Panc1 (cell line): ENCODE data around the gene PSMB9.

Experiments used
- CTCF ChIP-seq: fragments of 450-650 bp; IDR thresholded peaks from 2 replicates; pipeline ENCODE4 v1.5.1; 2017; ENCODE audit warnings: mild to moderate bottlenecking
- POLR2AphosphoS5 ChIP-seq: IDR thresholded peaks from 2 replicates; pipeline ENCODE4 v1.6.1; 2012; ENCODE audit warnings: mild to moderate bottlenecking, low read depth, low read length, moderate library complexity
- SIN3A ChIP-seq: IDR thresholded peaks from 2 replicates; pipeline ENCODE4 v1.6.1; 2012; ENCODE audit warnings: low read depth, mild to moderate bottlenecking, low read length, moderate library complexity, borderline replicate concordance; ENCODE audit not compliant: insufficient read depth
- TF ChIP-seq, protein P1 (sequence below), 2 experiments: IDR thresholded peaks; 2 replicates each; pipeline ENCODE4 v1.6.1; 2011 to 2012; ENCODE audit warnings: low read depth in 2 of 2, control low read depth in 1 of 2, low read length in 1 of 2, mild to moderate bottlenecking in 1 of 2, moderate library complexity in 1 of 2; ENCODE audit not compliant: insufficient read depth in 1 of 2

- TF ChIP-seq CTCF (peak; percentile 72), POLR2AphosphoS5 (no peak), SIN3A (no peak)
- TF ChIP-seq, protein P1, sequence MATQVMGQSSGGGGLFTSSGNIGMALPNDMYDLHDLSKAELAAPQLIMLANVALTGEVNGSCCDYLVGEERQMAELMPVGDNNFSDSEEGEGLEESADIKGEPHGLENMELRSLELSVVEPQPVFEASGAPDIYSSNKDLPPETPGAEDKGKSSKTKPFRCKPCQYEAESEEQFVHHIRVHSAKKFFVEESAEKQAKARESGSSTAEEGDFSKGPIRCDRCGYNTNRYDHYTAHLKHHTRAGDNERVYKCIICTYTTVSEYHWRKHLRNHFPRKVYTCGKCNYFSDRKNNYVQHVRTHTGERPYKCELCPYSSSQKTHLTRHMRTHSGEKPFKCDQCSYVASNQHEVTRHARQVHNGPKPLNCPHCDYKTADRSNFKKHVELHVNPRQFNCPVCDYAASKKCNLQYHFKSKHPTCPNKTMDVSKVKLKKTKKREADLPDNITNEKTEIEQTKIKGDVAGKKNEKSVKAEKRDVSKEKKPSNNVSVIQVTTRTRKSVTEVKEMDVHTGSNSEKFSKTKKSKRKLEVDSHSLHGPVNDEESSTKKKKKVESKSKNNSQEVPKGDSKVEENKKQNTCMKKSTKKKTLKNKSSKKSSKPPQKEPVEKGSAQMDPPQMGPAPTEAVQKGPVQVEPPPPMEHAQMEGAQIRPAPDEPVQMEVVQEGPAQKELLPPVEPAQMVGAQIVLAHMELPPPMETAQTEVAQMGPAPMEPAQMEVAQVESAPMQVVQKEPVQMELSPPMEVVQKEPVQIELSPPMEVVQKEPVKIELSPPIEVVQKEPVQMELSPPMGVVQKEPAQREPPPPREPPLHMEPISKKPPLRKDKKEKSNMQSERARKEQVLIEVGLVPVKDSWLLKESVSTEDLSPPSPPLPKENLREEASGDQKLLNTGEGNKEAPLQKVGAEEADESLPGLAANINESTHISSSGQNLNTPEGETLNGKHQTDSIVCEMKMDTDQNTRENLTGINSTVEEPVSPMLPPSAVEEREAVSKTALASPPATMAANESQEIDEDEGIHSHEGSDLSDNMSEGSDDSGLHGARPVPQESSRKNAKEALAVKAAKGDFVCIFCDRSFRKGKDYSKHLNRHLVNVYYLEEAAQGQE (IDR thresholded peaks at IDR 0.05; ENCODE audit: insufficient read depth in 1 of 2, low read depth in 2 of 2, low read length in 1 of 2), result no peak
These were observed 31.8 kb downstream of the PSMB9 start for GRCh38 chr6:32885698-32886286.
